ENCODE measurements around the gene MYO1F.
A peak's percentile ranks its signal among the peaks of the same experiment; 100 is the strongest.

Gene MYO1F

DNA sequence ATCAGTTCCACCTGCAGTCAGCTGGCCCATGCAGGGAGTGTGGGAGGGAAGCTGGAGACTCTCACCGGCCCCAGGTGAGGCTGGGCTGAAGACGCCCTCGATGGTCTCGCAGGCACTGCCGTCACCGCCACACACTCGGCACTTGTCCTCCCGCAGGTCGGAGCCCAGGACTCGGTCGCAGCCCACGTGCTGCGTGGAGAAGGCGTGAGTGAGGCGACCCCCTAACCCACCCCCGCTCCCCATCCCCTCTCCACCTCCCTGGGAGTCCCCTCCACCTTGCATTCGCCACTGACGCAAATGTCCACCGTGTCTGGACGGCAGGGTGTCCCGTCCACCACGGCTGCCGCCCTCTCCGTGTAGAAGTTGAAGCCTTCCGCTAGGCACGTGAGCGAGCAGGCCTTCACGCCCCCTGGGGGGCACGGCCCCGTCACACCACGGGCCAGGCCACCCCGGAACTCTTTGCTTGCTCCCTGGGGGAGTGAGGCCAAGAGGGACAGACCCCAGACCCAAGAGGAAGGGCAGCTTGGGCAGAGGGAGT, 12.0 kb upstream of the MYO1F start:
- DNase-seq (ENCODE audit: low read depth): no peak
- no peak for TF ChIP-seq CTCF (IDR thresholded peaks at IDR 0.05; ENCODE audit: low read length, missing control alignments)
- no peak overlapping the region for H3K4me3 ChIP-seq (replicated peaks; ENCODE audit: low read depth, low read length)

DNA sequence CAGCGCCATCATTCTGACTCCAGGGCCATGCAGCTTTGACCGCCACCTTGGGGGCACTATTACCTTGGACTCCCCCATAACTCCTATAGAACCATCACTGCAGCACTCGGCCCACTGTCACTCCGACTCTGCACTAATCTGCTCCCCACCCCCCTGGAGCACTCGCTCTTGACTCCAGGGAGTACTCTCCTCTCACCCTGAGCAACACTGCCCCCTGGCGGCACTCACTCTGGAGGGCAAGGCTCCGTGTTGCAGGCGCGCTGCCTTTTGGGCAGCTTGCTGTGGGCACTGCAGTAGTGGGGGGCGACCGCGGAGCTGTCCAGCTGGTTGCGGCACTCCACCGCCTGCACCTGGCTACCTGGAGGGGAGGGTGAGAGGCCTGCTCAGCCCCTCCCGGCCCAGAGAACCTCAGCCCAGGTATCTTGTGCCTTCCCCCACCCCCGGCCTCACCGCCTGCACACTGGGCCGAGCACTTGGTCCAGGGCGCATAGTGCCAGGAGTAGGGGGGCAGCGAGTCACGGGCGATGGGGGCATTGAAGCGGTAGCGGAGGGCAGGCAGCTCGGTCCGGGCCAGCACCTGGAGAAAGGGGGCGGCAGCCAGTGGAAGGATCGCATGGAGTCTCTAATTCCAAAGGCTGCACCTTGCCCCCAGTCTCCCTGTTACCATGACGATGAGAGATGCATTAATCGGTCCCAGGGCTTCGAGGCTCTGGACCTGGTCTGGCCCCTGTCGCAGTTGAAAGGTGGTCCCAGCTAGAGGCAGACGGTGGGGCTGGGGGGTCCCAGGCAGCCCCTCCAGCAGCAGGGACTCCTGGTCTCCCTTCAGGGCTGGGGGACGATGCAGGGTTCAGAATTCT, 8.9 kb upstream of the MYO1F start:
- H3K4me3 ChIP-seq (replicated peaks; ENCODE audit: low read depth, low read length): no peak overlapping the region
- DNase-seq (ENCODE audit: low read depth): peak; percentile 47
- TF ChIP-seq CTCF (IDR thresholded peaks at IDR 0.05; ENCODE audit: low read length, missing control alignments): peak; percentile 64

DNA sequence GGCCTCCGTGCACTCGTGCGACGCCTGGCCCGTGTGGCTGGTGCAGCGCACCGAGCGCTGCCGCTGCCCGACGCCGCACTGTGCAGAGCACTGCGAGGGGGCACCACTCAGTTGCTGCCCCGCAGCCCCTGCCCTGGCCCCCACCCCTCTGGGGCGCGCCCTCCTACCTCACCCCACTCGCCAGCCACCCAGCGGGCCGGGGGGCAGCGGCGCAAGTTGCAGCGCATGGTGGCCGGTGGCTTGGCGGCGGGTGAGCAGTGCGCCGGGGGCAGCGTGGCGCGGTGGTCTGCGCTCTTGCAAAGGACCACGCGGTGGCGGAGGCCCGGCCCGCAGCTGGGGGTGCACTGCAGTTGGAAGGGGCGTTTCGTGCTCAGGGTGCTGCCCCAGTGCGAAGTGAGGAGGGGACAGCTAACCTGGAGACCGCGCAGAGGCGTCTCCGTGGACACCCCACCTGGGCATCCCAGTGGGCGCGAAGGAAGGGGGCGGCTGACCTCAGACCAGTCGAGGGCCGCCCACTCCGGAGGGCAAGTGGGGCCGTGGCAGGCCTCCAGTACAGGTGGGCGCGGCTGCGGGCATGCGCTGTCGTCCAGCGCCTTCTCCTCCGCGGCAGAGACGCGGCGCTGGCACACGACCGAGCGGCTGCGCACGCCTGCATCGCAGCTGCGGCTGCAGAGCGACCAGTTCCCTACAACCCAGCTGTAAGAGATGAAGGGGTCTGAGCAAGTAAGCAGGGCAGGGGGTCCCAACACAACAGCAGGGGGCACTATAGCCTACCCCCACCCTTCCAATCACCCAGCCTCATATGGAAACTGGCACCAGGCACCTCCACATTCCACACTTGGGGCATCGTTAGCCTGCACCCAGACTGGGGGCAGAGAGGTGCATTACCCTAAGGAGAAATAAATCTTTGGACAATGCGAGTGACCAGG, 8.0 kb upstream of the MYO1F start:
- no peak overlapping the region for H3K4me3 ChIP-seq (replicated peaks; ENCODE audit: low read depth, low read length)
- TF ChIP-seq CTCF (IDR thresholded peaks at IDR 0.05; ENCODE audit: low read length, missing control alignments): no peak
- DNase-seq (ENCODE audit: low read depth): no peak

GRCh38 chr19:8580710-8581281, 3.6 kb upstream of the MYO1F start:
- peak; percentile 87 for TF ChIP-seq CTCF (IDR thresholded peaks at IDR 0.05; ENCODE audit: low read length, missing control alignments)
- peak; percentile 77 for DNase-seq (ENCODE audit: low read depth)
- H3K4me3 ChIP-seq (replicated peaks; ENCODE audit: low read depth, low read length): no peak overlapping the region

GRCh38 chr19:8578642-8579265, 1.5 kb upstream of the MYO1F start:
- peak; percentile 72 for DNase-seq (ENCODE audit: low read depth)
- no peak overlapping the region for H3K4me3 ChIP-seq (replicated peaks; ENCODE audit: low read depth, low read length)
- TF ChIP-seq CTCF (IDR thresholded peaks at IDR 0.05; ENCODE audit: low read length, missing control alignments): peak; percentile 86

GRCh38 chr19:8577741-8578140, 499 bp upstream of the MYO1F start:
- DNase-seq (ENCODE audit: low read depth): no peak
- no peak overlapping the region for H3K4me3 ChIP-seq (replicated peaks; ENCODE audit: low read depth, low read length)
- no peak for TF ChIP-seq CTCF (IDR thresholded peaks at IDR 0.05; ENCODE audit: low read length, missing control alignments)

Data from fibroblast of pulmonary artery (primary cell).